HepG2 (cell line): Measurements from ENCODE around the gene GPC6. TPM values are rescaled to one million over a fixed set of nuclear protein-coding genes. Genes with fewer than 3 reads are reported as not detected.
A peak's percentile ranks its signal among the peaks of the same experiment; 100 is the strongest.

ENCODE experiments used
- ATAC-seq: fragments of 200-7000 bp; cut with Tn5 transposase; 3 replicates; pipeline ENCODE4 v1.9.1; 2020; ENCODE audit warnings: mild to moderate bottlenecking, moderate library complexity
- BruUV-seq: library from RNA; stranded (reverse); fragments of 400-500 nt; replicated peaks from 2 replicates; lab custom pipeline; 2021; lab: Mats Ljungman, UMichigan
- CTCF ChIA-PET: fragments of 300-600 bp; formaldehyde crosslinking; extraction: SDS; loops from one replicate; lab custom pipeline; 2021; ENCODE audit warnings: low total read pairs, inconsistent platforms, low intra/inter-chr PET ratio; lab: Yijun Ruan, JAX
- POLR2A ChIA-PET: fragments of 350-600 bp; sonication (Branson Sonifier 250); formaldehyde crosslinking; loops from one replicate; lab custom pipeline; 2020; ENCODE audit warnings: antibody characterized with exemption, inconsistent platforms; lab: Yijun Ruan, JAX
- DNase-seq: peaks from one replicate; pipeline ENCODE4 v3.0.0-alpha.2; 2015; ENCODE audit warnings: low spot score
- FAIRE-seq: peaks from 3 replicates; lab custom pipeline; 2011; peaks lifted over from hg19 to GRCh38; lab: Jason Lieb, UNC
- H2AFZ ChIP-seq: one replicate; pipeline ENCODE4 v1.6.1; 2011; ENCODE audit warnings: low read length, inconsistent platforms
- H3K27ac ChIP-seq: fragments of 300-600 bp; 3 replicates; pipeline ENCODE4 v1.8.0; 2011; ENCODE audit warnings: mixed run types, mild to moderate bottlenecking, mixed read lengths, low read length, inconsistent platforms; ENCODE audit not compliant: insufficient read depth; ENCODE audit errors: extremely low read length
- H3K27me3 ChIP-seq, 2 experiments: fragments of 200-600 bp in 1 of 2; 2 replicates in 1 of 2; 3 replicates in 1 of 2; pipeline versions ENCODE4 v1.6.0 to v1.8.0; 2011; ENCODE audit warnings: low read length in 2 of 2, mild to moderate bottlenecking in 2 of 2, moderate library complexity in 2 of 2, inconsistent platforms in 1 of 2; ENCODE audit not compliant: insufficient read depth in 2 of 2, control insufficient read depth in 1 of 2
- H3K36me3 ChIP-seq, 2 experiments: fragments of 200-600 bp in 1 of 2; replicated peaks in 1 of 2; 2 replicates in 1 of 2; 3 replicates in 1 of 2; pipeline versions ENCODE4 v1.5.1 to v1.8.0; 2011; ENCODE audit warnings: low read length in 2 of 2, inconsistent platforms in 1 of 2; ENCODE audit not compliant: insufficient read depth in 2 of 2, control insufficient read depth in 1 of 2
- H3K4me1 ChIP-seq: 2 replicates; pipeline ENCODE4 v1.5.1; 2012; ENCODE audit warnings: low read length, inconsistent platforms; ENCODE audit not compliant: insufficient read depth
- H3K4me2 ChIP-seq: 2 replicates; pipeline ENCODE4 v1.6.0; 2011; ENCODE audit warnings: low read depth, low read length, inconsistent platforms
- H3K4me3 ChIP-seq, 3 experiments: fragments of 200-600 bp in 1 of 3; sonication (generic), shearing (Covaris generic) in 1 of 3; replicated peaks in 1 of 3; 2 replicates each; pipeline ENCODE4 v1.5.1; 2011 to 2016; ENCODE audit warnings: low read length in 3 of 3, inconsistent platforms in 2 of 3, low read depth in 2 of 3, mild to moderate bottlenecking in 2 of 3, control low read depth in 1 of 3, mixed read lengths in 1 of 3; ENCODE audit not compliant: insufficient read depth in 1 of 3
- H3K79me2 ChIP-seq: one replicate; pipeline ENCODE4 v1.6.1; 2011; ENCODE audit warnings: low read length, inconsistent platforms; ENCODE audit not compliant: insufficient read depth
- H3K9ac ChIP-seq: 2 replicates; pipeline ENCODE4 v1.6.0; 2011; ENCODE audit warnings: mild to moderate bottlenecking, low read depth, low read length, inconsistent platforms; ENCODE audit not compliant: insufficient read depth
- H3K9me3 ChIP-seq: 2 replicates; pipeline ENCODE4 v1.5.1; 2012; ENCODE audit warnings: mild to moderate bottlenecking, low read length
- H4K20me1 ChIP-seq: 2 replicates; pipeline ENCODE4 v1.6.0; 2011; ENCODE audit warnings: inconsistent platforms, mild to moderate bottlenecking, low read length, moderate library complexity; ENCODE audit not compliant: insufficient read depth
- BATF2 ChIP-seq: sonication (generic); formaldehyde crosslinking; IDR thresholded peaks from 2 replicates; pipeline ENCODE4 v1.8.0; 2022; ENCODE audit warnings: mild to moderate bottlenecking, missing genetic modification reagents, moderate library complexity
- BORCS8-MEF2B ChIP-seq: sonication (generic); formaldehyde crosslinking; IDR thresholded peaks from 2 replicates; pipeline ENCODE4 v1.8.0; 2022; ENCODE audit warnings: mild to moderate bottlenecking, missing genetic modification reagents
- CTCF ChIP-seq: sonication (generic); formaldehyde crosslinking; IDR thresholded peaks from 2 replicates; pipeline ENCODE4 v1.5.0; 2020; ENCODE audit warnings: mild to moderate bottlenecking, missing genetic modification reagents, moderate library complexity
- DDIT3 ChIP-seq: sonication (generic); formaldehyde crosslinking; IDR thresholded peaks from 2 replicates; pipeline ENCODE4 v1.4.0; 2020; ENCODE audit warnings: mild to moderate bottlenecking, missing genetic modification reagents
- FOXC1 ChIP-seq: sonication (generic); formaldehyde crosslinking; IDR thresholded peaks from 2 replicates; pipeline ENCODE4 v1.8.0; 2022; ENCODE audit warnings: mild to moderate bottlenecking, missing genetic modification reagents, borderline replicate concordance
- GTF2F1 ChIP-seq: fragments of 150-350 bp; IDR thresholded peaks from 2 replicates; pipeline ENCODE4 v1.6.1; 2014; ENCODE audit warnings: low read length
- HHEX ChIP-seq: IDR thresholded peaks from 2 replicates; pipeline ENCODE4 v1.6.1; 2016; ENCODE audit warnings: control low read depth
- MED1 ChIP-seq: sonication (generic); formaldehyde crosslinking; IDR thresholded peaks from 2 replicates; pipeline ENCODE4 v1.4.0; 2020; ENCODE audit warnings: missing genetic modification reagents
- MXD4 ChIP-seq: IDR thresholded peaks from 2 replicates; pipeline ENCODE4 v1.6.1; 2016; ENCODE audit warnings: mild to moderate bottlenecking, missing biosample characterization, missing genetic modification reagents
- MYNN ChIP-seq: sonication (generic); formaldehyde crosslinking; IDR thresholded peaks from 2 replicates; pipeline ENCODE4 v1.4.0; 2020; ENCODE audit warnings: mild to moderate bottlenecking, low read depth, missing genetic modification reagents
- PHF21A ChIP-seq: sonication (generic); formaldehyde crosslinking; IDR thresholded peaks from 2 replicates; pipeline ENCODE4 v1.5.0; 2020; ENCODE audit warnings: mild to moderate bottlenecking, missing genetic modification reagents
- RAD21 ChIP-seq: fragments of 450-650 bp; formaldehyde crosslinking; IDR thresholded peaks from 2 replicates; pipeline ENCODE4 v1.5.0; 2020; ENCODE audit warnings: mild to moderate bottlenecking
- REPIN1 ChIP-seq: sonication (generic); formaldehyde crosslinking; IDR thresholded peaks from 2 replicates; pipeline ENCODE4 v1.8.0; 2022; ENCODE audit warnings: missing genetic modification reagents, low read depth, mild to moderate bottlenecking, borderline replicate concordance
- RFX5 ChIP-seq: IDR thresholded peaks from 2 replicates; pipeline ENCODE4 v1.6.1; 2011; ENCODE audit warnings: low read depth, low read length, improper control_type of control experiment
- SIN3A ChIP-seq: IDR thresholded peaks from 2 replicates; pipeline ENCODE4 v1.6.1; 2011; ENCODE audit warnings: low read depth, mild to moderate bottlenecking, control low read depth, low read length, borderline replicate concordance
- SMAD1 ChIP-seq: sonication (generic); formaldehyde crosslinking; IDR thresholded peaks from 2 replicates; pipeline ENCODE4 v1.4.0; 2020; ENCODE audit warnings: missing genetic modification reagents, low read depth, mild to moderate bottlenecking, borderline replicate concordance
- SMC3 ChIP-seq: IDR thresholded peaks from 2 replicates; pipeline ENCODE4 v1.6.1; 2011; ENCODE audit warnings: low read length, improper control_type of control experiment
- SP5 ChIP-seq: IDR thresholded peaks from 2 replicates; pipeline ENCODE4 v1.6.1; 2016; ENCODE audit warnings: low read depth, borderline replicate concordance
- STAG1 ChIP-seq: sonication (generic); formaldehyde crosslinking; IDR thresholded peaks from 2 replicates; pipeline ENCODE4 v1.4.0; 2020; ENCODE audit warnings: missing genetic modification reagents
- STAT5B ChIP-seq: sonication (generic); formaldehyde crosslinking; IDR thresholded peaks from 2 replicates; pipeline ENCODE4 v1.4.0; 2020; ENCODE audit warnings: missing genetic modification reagents
- TBX3 ChIP-seq: fragments of 450-650 bp; IDR thresholded peaks from 2 replicates; pipeline ENCODE4 v1.6.1; 2017; ENCODE audit warnings: antibody characterized with exemption, mild to moderate bottlenecking, inconsistent platforms, borderline replicate concordance
- ZMYM4 ChIP-seq: sonication (generic); formaldehyde crosslinking; IDR thresholded peaks from 2 replicates; pipeline ENCODE4 v1.8.1; 2023; ENCODE audit warnings: mild to moderate bottlenecking, missing genetic modification reagents
- ZNF713 ChIP-seq: sonication (generic); formaldehyde crosslinking; IDR thresholded peaks from 2 replicates; pipeline ENCODE4 v1.4.0; 2020; ENCODE audit warnings: mild to moderate bottlenecking, missing genetic modification reagents
- WGBS: methylation state at CpG from one replicate; pipeline ENCODE4 v1.1.6; 2017; ENCODE audit warnings: low lambda C conversion rate; 5-methylcytosine and 5-hydroxymethylcytosine counted together
- in situ Hi-C: cut with HindIII; loops from 2 replicates; pipeline ENCODE4 v1.10.0; 2017; ENCODE audit warnings: low pct_unique_long_range_greater_than_20kb; ENCODE audit not compliant: extremely low pct_ligation_motif_present
- intact Hi-C: fragments of 100-400 bp; cut with micrococcal nuclease; formaldehyde crosslinking; loops from one replicate; pipeline ENCODE4 v1.10.0; 2022; ENCODE audit not compliant: unreplicated experiment
- polyA plus RNA-seq, 8 experiments: library from polyadenylated mRNA; depleted of rRNA in 3 of 8; stranded (reverse) in 7 of 8; unstranded in 1 of 8; fragments of >200 nt; fragmentation: Illumina TruSeq in 4 of 8; extraction: Trizol in 4 of 8; gene quantifications; 2 replicates each; pipeline versions ENCODE4 v1.2.1 to v1.2.3, GENCODE V29; 2011 to 2016; ENCODE audit warnings: low read depth in 4 of 8, missing spikeins in 1 of 8, mixed read lengths in 1 of 8; ENCODE audit not compliant: insufficient read depth in 1 of 8
- total RNA-seq, 5 experiments: library from RNA; depleted of rRNA; stranded (reverse); fragments of >200 nt; fragmentation: Illumina TruSeq; extraction: Trizol; gene quantifications; 2 replicates each; pipeline ENCODE4 v1.2.3, GENCODE V29; 2016; ENCODE audit warnings: low read depth in 1 of 5
- TF ChIP-seq, protein P1 (sequence below): sonication (generic); formaldehyde crosslinking; IDR thresholded peaks from 2 replicates; pipeline ENCODE4 v1.4.0; 2020; ENCODE audit warnings: mild to moderate bottlenecking, missing genetic modification reagents

GPC6 gene
- total and polyA plus RNA-seq, 2 of the 13 experiments (the other 11 are each of a cell fraction or from before 2014, with no cell fraction given) = 24.5 to 33.9 TPM

DNA sequence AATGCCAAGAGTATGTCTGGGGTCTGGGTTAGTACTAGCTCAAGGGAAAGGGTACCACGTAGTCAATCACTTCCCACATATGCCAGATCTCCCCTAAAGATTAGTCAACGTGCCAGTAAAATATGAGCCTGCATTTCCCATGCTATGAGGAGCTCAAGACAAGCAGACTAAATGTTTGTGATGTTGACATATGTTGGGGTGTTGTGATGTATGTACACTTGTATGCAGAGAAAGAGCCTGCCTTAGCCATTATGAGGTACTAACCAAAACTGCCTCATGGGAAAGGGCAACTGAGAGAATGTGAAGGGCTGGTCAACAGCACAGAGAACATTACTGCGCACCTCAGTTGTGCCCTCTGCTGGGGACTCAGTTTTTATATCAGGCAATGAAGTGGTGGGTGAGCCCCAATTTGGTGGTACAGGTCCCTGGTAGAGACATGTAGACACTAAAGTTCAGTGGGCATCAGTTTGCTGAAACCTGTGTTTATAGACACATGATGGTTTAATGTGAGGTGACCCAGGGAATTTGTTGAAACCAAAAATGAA, 965.9 kb downstream of the GPC6 start:
- no peaks in the 10 kb centered on the region; a peak in 1 of 5 replicates for H3K27me3 ChIP-seq
- intact Hi-C loops = loop anchor here (1.0 to 5.0 kb wide), 3 partner anchors 170 to 965 kb away; partner anchors contain the start of gene GPC6
- no peak overlapping the region for H3K9ac ChIP-seq
- DNase-seq (peak; percentile 30), ATAC-seq (peak; percentile 79), FAIRE-seq (peak; percentile 68)
- H3K4me2 ChIP-seq = no peak overlapping the region
- in situ Hi-C loops = loop anchor here (25.0 kb wide), 1 partner anchor 955 kb away; the partner anchor contains the start of gene GPC6
- H3K79me2 ChIP-seq = no peaks in the 10 kb centered on the region
- 96% methylated on average over 3 of the region's 3 CpGs for WGBS
- ChIA-PET CTCF (interaction anchor here (0.9 kb wide), 2 partner anchors 170 to 944 kb away, joined by 3 read pairs; no protein-coding TSS in a partner anchor), POLR2A (interaction anchor here (0.7 to 1.1 kb wide), 2 partner anchors 10 to 944 kb away, joined by 3 read pairs; no protein-coding TSS in a partner anchor)
- no peaks in the 10 kb centered on the region for H3K36me3 ChIP-seq
- H3K9me3 ChIP-seq = no peaks in the 10 kb centered on the region
- H3K4me1 ChIP-seq = no peaks in the 10 kb centered on the region
- H4K20me1 ChIP-seq = no peaks in the 10 kb centered on the region
- no peak overlapping the region for H3K4me3 ChIP-seq
- no peak overlapping the region for H2AFZ ChIP-seq
- BruUV-seq = no TSS peak
- no peak overlapping the region for H3K27ac ChIP-seq
- TF ChIP-seq RAD21 (peak; percentile 62), GTF2F1 (no peak), ZMYM4 (CRISPR knock-in tag) (0 out of 2 replicates have a peak, but pooled peaks have one; percentile 34), DDIT3 (CRISPR knock-in tag) (no peak), MED1 (0 out of 2 replicates have a peak, but pooled peaks have one; percentile 23), MXD4 (CRISPR knock-in tag) (no peak), SIN3A (no peak), STAG1 (CRISPR knock-in tag) (peak; percentile 87), BATF2 (CRISPR knock-in tag) (no peak), BORCS8-MEF2B (no peak), SMAD1 (no peak), CTCF (CRISPR knock-in tag) (peak; percentile 64), SP5 (CRISPR knock-in tag) (no peak), MYNN (CRISPR knock-in tag) (no peak), TBX3 (no peak), SMC3 (peak; percentile 86), RFX5 (no peak), HHEX (CRISPR knock-in tag) (no peak), ZNF713 (no peak), REPIN1 (CRISPR knock-in tag) (peak; percentile 26; the same call in 1 of the 2 replicates), STAT5B (CRISPR knock-in tag) (no peak), FOXC1 (CRISPR knock-in tag) (no peak), PHF21A (CRISPR knock-in tag) (0 out of 2 replicates have a peak, but pooled peaks have one; percentile 18)
- TF ChIP-seq, protein P1, sequence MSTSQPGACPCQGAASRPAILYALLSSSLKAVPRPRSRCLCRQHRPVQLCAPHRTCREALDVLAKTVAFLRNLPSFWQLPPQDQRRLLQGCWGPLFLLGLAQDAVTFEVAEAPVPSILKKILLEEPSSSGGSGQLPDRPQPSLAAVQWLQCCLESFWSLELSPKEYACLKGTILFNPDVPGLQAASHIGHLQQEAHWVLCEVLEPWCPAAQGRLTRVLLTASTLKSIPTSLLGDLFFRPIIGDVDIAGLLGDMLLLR (CRISPR knock-in tag) = no peak
